CD8-positive, alpha-beta memory T cell (primary cell): Measurements from ENCODE around the gene GABRR2. TPM values are rescaled to one million over a fixed set of nuclear protein-coding genes. Genes with fewer than 3 reads are reported as not detected.

ENCODE experiments used
- CTCF ChIA-PET: fragments of 350-600 bp; sonication (Branson Sonifier 250); formaldehyde crosslinking; loops from one replicate; lab custom pipeline; 2021; ENCODE audit warnings: antibody characterized with exemption; lab: Charles Lee
- POLR2A ChIA-PET: fragments of 350-600 bp; sonication (Branson Sonifier 250); formaldehyde crosslinking; loops from one replicate; lab custom pipeline; 2021; ENCODE audit warnings: antibody characterized with exemption; lab: Charles Lee
- DNase-seq, 5 donors: peaks; one replicate each; pipeline versions ENCODE4 v3.0.0 to v3.0.0-alpha.2; 2020 to 2022; ENCODE audit warnings: mixed read lengths in 1 of 5
- H3K27ac ChIP-seq: one replicate; pipeline ENCODE4 v1.7.0; 2013; ENCODE audit warnings: low read depth, mild to moderate bottlenecking, low read length, moderate library complexity
- H3K27me3 ChIP-seq: 2 replicates; pipeline ENCODE4 v1.7.0; 2013; ENCODE audit warnings: low read length, mild to moderate bottlenecking; ENCODE audit not compliant: insufficient read depth, poor library complexity, severe bottlenecking
- H3K36me3 ChIP-seq: 2 replicates; pipeline ENCODE4 v1.7.0; 2013; ENCODE audit warnings: mild to moderate bottlenecking, low read length, moderate library complexity; ENCODE audit not compliant: insufficient read depth
- H3K4me1 ChIP-seq: 2 replicates; pipeline ENCODE4 v1.7.0; 2013; ENCODE audit warnings: mild to moderate bottlenecking, low read length, moderate library complexity; ENCODE audit not compliant: insufficient read depth
- H3K4me3 ChIP-seq: 2 replicates; pipeline ENCODE4 v1.7.0; 2013; ENCODE audit warnings: mild to moderate bottlenecking, low read length
- H3K9me3 ChIP-seq: 2 replicates; pipeline ENCODE4 v1.7.0; 2013; ENCODE audit warnings: mild to moderate bottlenecking, low read length
- H3K27ac Mint-ChIP-seq, 8 donors: one replicate each; pipeline ENCODE4 v1.8.0; 2020 to 2021; ENCODE audit warnings: mixed read lengths in 8 of 8, mild to moderate bottlenecking in 6 of 8, inconsistent platforms in 3 of 8, moderate library complexity in 3 of 8
- H3K27me3 Mint-ChIP-seq, 2 donors: one replicate each; pipeline ENCODE4 v1.8.0; 2020 to 2021; ENCODE audit warnings: mixed read lengths in 2 of 2, mild to moderate bottlenecking in 1 of 2, moderate library complexity in 1 of 2
- H3K36me3 Mint-ChIP-seq, 3 donors: one replicate each; pipeline ENCODE4 v1.8.0; 2020 to 2021; ENCODE audit warnings: mixed read lengths in 3 of 3, inconsistent platforms in 1 of 3, mild to moderate bottlenecking in 1 of 3
- H3K4me1 Mint-ChIP-seq, 3 donors: one replicate each; pipeline ENCODE4 v1.8.0; 2020 to 2021; ENCODE audit warnings: mixed read lengths in 3 of 3, inconsistent platforms in 1 of 3, mild to moderate bottlenecking in 1 of 3
- H3K4me3 Mint-ChIP-seq, 7 donors: one replicate each; pipeline ENCODE4 v1.8.0; 2020 to 2021; ENCODE audit warnings: mixed read lengths in 7 of 7, mild to moderate bottlenecking in 6 of 7, moderate library complexity in 4 of 7, inconsistent platforms in 2 of 7
- H3K9me3 Mint-ChIP-seq, 5 donors: one replicate each; pipeline ENCODE4 v1.8.0; 2020 to 2022; ENCODE audit warnings: mixed read lengths in 5 of 5, mild to moderate bottlenecking in 3 of 5, moderate library complexity in 2 of 5, inconsistent platforms in 1 of 5
- polyA plus RNA-seq: library from polyadenylated mRNA; unstranded; fragments of 300-500 nt; fragmentation: Illumina TruSeq; gene quantifications from one replicate; pipeline ENCODE4 v1.2.3, GENCODE V29; 2021
- total RNA-seq, 2 experiments: library from RNA; stranded (reverse); gene quantifications; one replicate each; pipeline ENCODE4 v1.2.3, GENCODE V29; 2021

GABRR2 gene
- total and polyA plus RNA-seq, 3 experiments from 2014 or later: 0.16 to 0.24 (median 0.20) TPM

DNA sequence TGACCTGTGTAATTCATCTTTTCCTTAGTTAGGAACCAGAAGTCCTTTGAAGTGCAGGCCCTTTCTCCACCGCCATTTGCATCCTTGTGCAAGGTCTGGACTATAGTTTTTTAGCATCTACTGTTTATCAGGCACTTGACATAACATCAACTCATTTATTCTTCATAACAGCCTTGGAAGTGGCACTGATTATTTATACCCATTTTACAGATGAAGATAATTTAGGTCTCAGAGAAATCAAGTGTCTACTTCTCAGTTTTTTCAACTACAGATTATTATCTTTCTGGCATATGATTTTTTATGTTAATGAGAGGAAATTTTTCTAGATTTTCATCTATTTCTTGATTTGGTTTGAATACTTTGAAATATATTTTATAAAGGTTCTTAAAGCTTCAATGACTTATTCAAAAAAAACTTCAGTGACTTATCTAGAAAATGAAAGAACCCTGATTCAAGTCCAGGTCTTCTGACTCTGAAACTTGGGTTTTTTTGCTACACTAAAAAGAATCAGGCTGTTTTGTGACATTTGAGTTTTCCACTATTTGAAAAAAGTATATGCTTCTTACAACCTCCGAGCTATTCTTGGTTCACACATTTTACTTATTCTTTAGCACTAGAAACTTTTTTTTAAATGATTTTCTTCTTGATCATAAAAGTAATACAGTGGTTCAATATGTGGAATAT is 40.6 kb upstream of the GABRR2 start:
- CTCF ChIA-PET: interaction anchor here (1.1 to 2.5 kb wide), 7 partner anchors 10 to 20 kb away, joined by 3 to 16 read pairs (median 6); no protein-coding TSS in a partner anchor
- no peaks in the 10 kb centered on the region for H3K9me3 Mint-ChIP-seq
- peaks cover 43 to 57% (median 51%) of the 10 kb centered on the region in 3 donors for H3K4me1 Mint-ChIP-seq
- peak overlapping the region in 1 of 8 donors; percentile 42 for H3K27ac Mint-ChIP-seq
- POLR2A ChIA-PET: interaction anchor here (2.3 kb wide), 1 partner anchor 276 kb away, joined by 10 read pairs; no protein-coding TSS in a partner anchor
- Histone ChIP-seq H3K36me3 (no peaks in the 10 kb centered on the region), H3K27me3 (no peaks in the 10 kb centered on the region), H3K4me1 (peaks cover 35% of the 10 kb centered on the region), H3K27ac (no peak overlapping the region), H3K9me3 (no peaks in the 10 kb centered on the region), H3K4me3 (no peak overlapping the region)
- no peak for DNase-seq
- peak overlapping the region in 3 of 7 donors; percentile 2 to 39 (median 13) for H3K4me3 Mint-ChIP-seq
- no peaks in the 10 kb centered on the region for H3K27me3 Mint-ChIP-seq
- peaks cover 0 to 7% (median 0%) of the 10 kb centered on the region in 3 donors for H3K36me3 Mint-ChIP-seq

- H3K4me3 Mint-ChIP-seq: peak overlapping the region; percentile 79 to 96 (median 93)
- H3K36me3 Mint-ChIP-seq: peaks cover 0 to 7% (median 0%) of the 10 kb centered on the region in 3 donors
- CTCF ChIA-PET: interaction anchor here (1.3 to 5.3 kb wide), 4 partner anchors 12 to 56 kb away, joined by 3 to 41 read pairs (median 6); no protein-coding TSS in a partner anchor
- peak overlapping the region; percentile 85 to 97 (median 92) for H3K27ac Mint-ChIP-seq
- no peak for DNase-seq
- no peak overlapping the region for H3K4me3 ChIP-seq
- H3K4me1 Mint-ChIP-seq: peaks cover 56 to 69% (median 64%) of the 10 kb centered on the region in 3 donors
- H3K36me3 ChIP-seq: no peaks in the 10 kb centered on the region
- H3K27me3 Mint-ChIP-seq: no peaks in the 10 kb centered on the region
- POLR2A ChIA-PET: interaction anchor here (1.3 to 3.9 kb wide), 2 partner anchors 10 to 274 kb away, joined by 4 to 59 read pairs; partner anchors contain the start of gene PNRC1
- H3K27me3 ChIP-seq: no peaks in the 10 kb centered on the region
- H3K27ac ChIP-seq: peak overlapping the region; percentile 85
- no peaks in the 10 kb centered on the region for H3K9me3 ChIP-seq
- H3K9me3 Mint-ChIP-seq: no peaks in the 10 kb centered on the region
- H3K4me1 ChIP-seq: peaks cover 49% of the 10 kb centered on the region
Observed at GRCh38 chr6:89353702-89354392, 38.7 kb upstream of the GABRR2 start.

DNA sequence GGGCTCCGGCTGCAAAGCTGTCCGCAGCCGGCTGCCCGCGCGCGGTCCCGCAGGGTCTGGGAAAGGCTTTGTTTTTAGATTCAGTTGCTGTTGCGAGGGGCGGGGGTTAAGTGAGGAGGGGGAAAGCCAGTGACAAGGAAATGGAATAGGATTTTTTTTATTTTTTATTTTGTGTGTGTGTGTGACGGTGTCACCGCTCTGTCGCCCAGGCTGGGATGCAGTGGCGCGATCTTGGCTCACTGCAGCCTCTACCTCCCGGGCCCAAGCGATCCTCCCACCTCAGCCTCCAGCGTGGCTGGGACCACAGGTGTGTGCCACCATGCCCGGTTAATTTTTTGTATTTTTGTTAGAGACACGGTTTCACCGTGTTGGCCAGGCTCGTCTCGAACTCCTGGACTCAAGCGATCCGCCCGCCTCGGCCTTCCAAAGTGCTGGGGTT is 38.0 kb upstream of the GABRR2 start:
- peak overlapping the region; percentile 79 to 96 (median 93) for H3K4me3 Mint-ChIP-seq
- H3K36me3 ChIP-seq: no peaks in the 10 kb centered on the region
- POLR2A ChIA-PET: interaction anchor here (0.5 to 3.9 kb wide), 10 partner anchors 10 to 1662 kb away, joined by 3 to 59 read pairs (median 4); partner anchors contain the start of gene PNRC1
- peak overlapping the region; percentile 85 to 97 (median 92) for H3K27ac Mint-ChIP-seq
- peaks cover 62 to 74% (median 69%) of the 10 kb centered on the region in 3 donors for H3K4me1 Mint-ChIP-seq
- H3K27ac ChIP-seq: peak overlapping the region; percentile 85
- peaks cover 52% of the 10 kb centered on the region for H3K4me1 ChIP-seq
- no peaks in the 10 kb centered on the region for H3K9me3 Mint-ChIP-seq
- H3K9me3 ChIP-seq: no peaks in the 10 kb centered on the region
- H3K27me3 ChIP-seq: no peaks in the 10 kb centered on the region
- DNase-seq: peak in 1 of 5 donors; percentile 54
- peaks cover 0 to 7% (median 0%) of the 10 kb centered on the region in 3 donors for H3K36me3 Mint-ChIP-seq
- no peaks in the 10 kb centered on the region for H3K27me3 Mint-ChIP-seq
- CTCF ChIA-PET: interaction anchor here (1.3 to 5.3 kb wide), 2 partner anchors 13 to 19 kb away, joined by 4 to 41 read pairs; no protein-coding TSS in a partner anchor
- peak overlapping the region; percentile 69 for H3K4me3 ChIP-seq

DNA sequence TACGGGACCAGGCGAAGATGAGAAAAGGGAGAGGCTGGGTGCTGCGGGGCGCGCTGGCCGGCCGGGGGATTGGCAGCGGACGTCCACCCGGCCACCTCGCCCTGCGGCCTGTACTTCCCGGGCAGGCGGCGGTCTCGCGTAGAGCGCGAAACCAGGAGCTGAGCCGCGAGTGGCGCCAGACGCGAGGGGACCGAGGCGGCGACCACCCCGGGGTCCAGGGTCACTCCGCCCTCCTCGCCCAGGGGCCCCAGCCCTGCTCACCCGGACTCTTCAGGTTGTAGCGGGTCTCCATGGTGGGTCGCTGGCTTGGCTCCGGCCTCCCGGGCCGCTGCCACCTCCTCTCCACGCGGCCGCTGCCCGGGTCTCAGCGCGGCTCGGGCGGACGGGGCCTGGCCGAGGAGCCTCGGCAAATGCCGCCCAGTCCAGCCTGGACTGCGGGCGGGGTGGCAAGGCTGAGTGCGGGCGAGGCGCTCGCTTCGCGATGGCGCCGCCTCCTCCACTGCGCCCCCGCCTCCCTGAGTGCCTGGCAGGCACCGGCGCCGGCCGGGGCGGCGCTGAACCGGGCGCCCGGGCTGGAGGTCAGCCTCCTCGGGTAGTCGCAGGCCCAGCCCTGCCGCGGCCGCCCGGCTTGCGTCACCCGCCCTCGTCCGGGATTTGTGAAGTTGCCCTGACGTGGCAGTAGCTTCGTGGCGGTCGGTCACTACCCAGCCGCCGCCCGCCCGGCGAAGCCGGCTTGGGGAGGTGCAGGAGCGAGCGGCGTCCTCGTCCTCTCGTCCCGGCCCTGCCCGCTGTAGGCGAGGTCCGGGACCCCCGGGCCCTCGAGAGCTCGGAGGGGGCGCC is 37.4 kb upstream of the GABRR2 start, which contains the start of gene UBE2J1:
Gene UBE2J1, minus strand, starts transcription at position 445 of the 840 bp plus-strand sequence. Its CDS starts 153 bp downstream, at position 292.
- Mint-ChIP-seq H3K27ac (peak within 1 kb of the TSS; percentile 93 to 98 (median 96)), H3K27me3 (no peaks in the 10 kb centered on the region), H3K4me3 (peak within 1 kb of the TSS; percentile 92 to 99 (median 95)), H3K4me1 (peaks cover 61 to 74% (median 69%) of the 10 kb centered on the region in 3 donors), H3K9me3 (no peaks in the 10 kb centered on the region), H3K36me3 (peaks cover 0 to 7% (median 0%) of the 10 kb centered on the region in 3 donors)
- peaks cover 57% of the 10 kb centered on the region for H3K4me1 ChIP-seq
- peak within 1 kb of the TSS; percentile 85 for H3K27ac ChIP-seq
- H3K4me3 ChIP-seq: peak within 1 kb of the TSS; percentile 69
- H3K9me3 ChIP-seq: no peaks in the 10 kb centered on the region
- ChIA-PET POLR2A (interaction anchor here (0.5 to 3.9 kb wide), 15 partner anchors 11 to 1661 kb away, joined by 3 to 59 read pairs (median 4); partner anchors contain the start of genes AKIRIN2 and PNRC1), CTCF (interaction anchor here (0.9 to 5.3 kb wide), 8 partner anchors 10 to 272 kb away, joined by 3 to 41 read pairs (median 6); partner anchors contain the start of gene PNRC1)
- DNase-seq: peak; percentile 59 to 81 (median 72)
- no peaks in the 10 kb centered on the region for H3K27me3 ChIP-seq
- H3K36me3 ChIP-seq: no peaks in the 10 kb centered on the region

- H3K36me3 Mint-ChIP-seq: peaks cover 0 to 6% (median 0%) of the 10 kb centered on the region in 3 donors
- no peak for DNase-seq
- peak overlapping the region; percentile 85 for H3K27ac ChIP-seq
- ChIA-PET CTCF (interaction anchor here (0.9 to 5.3 kb wide), 10 partner anchors 8 to 272 kb away, joined by 3 to 41 read pairs (median 5); partner anchors contain the start of gene PNRC1), POLR2A (interaction anchor here (0.6 to 3.9 kb wide), 7 partner anchors 14 to 1650 kb away, joined by 3 to 59 read pairs (median 4); partner anchors contain the start of genes AKIRIN2, PM20D2 and PNRC1)
- H3K4me3 Mint-ChIP-seq: peak overlapping the region; percentile 92 to 99 (median 95)
- no peaks in the 10 kb centered on the region for H3K9me3 Mint-ChIP-seq
- H3K4me3 ChIP-seq: peak overlapping the region; percentile 69
- no peaks in the 10 kb centered on the region for H3K36me3 ChIP-seq
- no peaks in the 10 kb centered on the region for H3K27me3 ChIP-seq
- H3K27ac Mint-ChIP-seq: peak overlapping the region; percentile 85 to 98 (median 96)
- no peaks in the 10 kb centered on the region for H3K27me3 Mint-ChIP-seq
- H3K4me1 Mint-ChIP-seq: peaks cover 59 to 72% (median 66%) of the 10 kb centered on the region in 3 donors
- H3K9me3 ChIP-seq: no peaks in the 10 kb centered on the region
- peaks cover 53% of the 10 kb centered on the region for H3K4me1 ChIP-seq
Observed at GRCh38 chr6:89351671-89352277, 36.7 kb upstream of the GABRR2 start.

GRCh38 chr6:89350281-89350966 is 35.3 kb upstream of the GABRR2 start:
- H3K27ac Mint-ChIP-seq: peak overlapping the region; percentile 85 to 98 (median 96)
- peaks cover 0 to 6% (median 0%) of the 10 kb centered on the region in 3 donors for H3K36me3 Mint-ChIP-seq
- no peaks in the 10 kb centered on the region for H3K36me3 ChIP-seq
- DNase-seq: peak in 1 of 5 donors; percentile 34
- ChIA-PET CTCF (interaction anchor here (1.3 to 5.3 kb wide), 11 partner anchors 8 to 367 kb away, joined by 3 to 41 read pairs (median 5); partner anchors contain the start of gene PNRC1), POLR2A (interaction anchor here (0.6 to 3.9 kb wide), 5 partner anchors 9 to 1237 kb away, joined by 4 to 59 read pairs (median 6); partner anchors contain the start of genes MAP3K7, PNRC1 and RNGTT)
- H3K4me1 Mint-ChIP-seq: peaks cover 62 to 76% (median 71%) of the 10 kb centered on the region in 3 donors
- H3K27me3 Mint-ChIP-seq: no peaks in the 10 kb centered on the region
- H3K9me3 Mint-ChIP-seq: no peaks in the 10 kb centered on the region
- no peak overlapping the region for H3K27ac ChIP-seq
- no peaks in the 10 kb centered on the region for H3K9me3 ChIP-seq
- peaks cover 46% of the 10 kb centered on the region for H3K4me1 ChIP-seq
- peak overlapping the region; percentile 47 for H3K4me3 ChIP-seq
- H3K4me3 Mint-ChIP-seq: peak overlapping the region; percentile 92 to 99 (median 95)
- H3K27me3 ChIP-seq: no peaks in the 10 kb centered on the region
